WTC11 (cell line): ENCODE results near the gene DDX10. TPM values are rescaled to one million over a fixed set of nuclear protein-coding genes. Genes with fewer than 3 reads are reported as not detected.

Source experiments
- ATAC-seq: fragments of 200-7000 bp; cut with Tn5 transposase; 2 replicates; pipeline ENCODE4 v1.10.0; 2021; ENCODE audit warnings: mild to moderate bottlenecking, moderate library complexity
- CTCF ChIA-PET: fragments of 300-600 bp; sonication (Branson Sonifier 250); formaldehyde crosslinking; loops from one replicate; lab custom pipeline; 2021; ENCODE audit warnings: antibody characterized with exemption; lab: Charles Lee
- POLR2A ChIA-PET: fragments of 350-600 bp; sonication (Branson Sonifier 250); formaldehyde crosslinking; loops from one replicate; lab custom pipeline; 2021; ENCODE audit warnings: antibody characterized with exemption; lab: Charles Lee
- DNase-seq: peaks from one replicate; pipeline ENCODE4 v3.0.0; 2021; ENCODE audit warnings: low spot score
- H3K27ac Mint-ChIP-seq: 2 replicates; pipeline ENCODE4 v1.8.0; 2021; ENCODE audit warnings: mixed read lengths
- H3K27me3 Mint-ChIP-seq: 2 replicates; pipeline ENCODE4 v1.8.0; 2021; ENCODE audit warnings: low read depth, mild to moderate bottlenecking, moderate library complexity, mixed read lengths
- H3K36me3 Mint-ChIP-seq: 2 replicates; pipeline ENCODE4 v1.8.0; 2021; ENCODE audit warnings: mixed read lengths
- H3K4me1 Mint-ChIP-seq: 2 replicates; pipeline ENCODE4 v1.8.0; 2022; ENCODE audit warnings: mixed read lengths
- H3K4me3 Mint-ChIP-seq: 2 replicates; pipeline ENCODE4 v1.8.0; 2021; ENCODE audit warnings: mild to moderate bottlenecking, moderate library complexity, mixed read lengths
- H3K9me3 Mint-ChIP-seq: 2 replicates; pipeline ENCODE4 v1.8.0; 2021; ENCODE audit warnings: mixed read lengths
- CREB1 ChIP-seq: sonication (generic); formaldehyde crosslinking; IDR thresholded peaks from 2 replicates; pipeline ENCODE4 v1.8.0; 2023; ENCODE audit warnings: mild to moderate bottlenecking, missing genetic modification reagents
- EMX1 ChIP-seq: fragments of 250-450 bp; sonication (Bioruptor Pico); IDR thresholded peaks from 2 replicates; pipeline ENCODE4 v1.8.0; 2021; ENCODE audit warnings: mild to moderate bottlenecking
- ESRRA ChIP-seq: sonication (generic); formaldehyde crosslinking; IDR thresholded peaks from 2 replicates; pipeline ENCODE4 v1.8.1; 2022; ENCODE audit warnings: mild to moderate bottlenecking, missing genetic modification reagents, borderline replicate concordance
- GRHL2 ChIP-seq: fragments of 250-450 bp; sonication (Bioruptor Pico); IDR thresholded peaks from 2 replicates; pipeline ENCODE4 v1.8.0; 2022; ENCODE audit warnings: mild to moderate bottlenecking, moderate library complexity; ENCODE audit not compliant: insufficient replicate concordance, severe bottlenecking
- MYBL2 ChIP-seq: sonication (generic); formaldehyde crosslinking; IDR thresholded peaks from 2 replicates; pipeline ENCODE4 v1.8.1; 2023; ENCODE audit warnings: mild to moderate bottlenecking, moderate library complexity, missing genetic modification reagents
- NR1H2 ChIP-seq: sonication (generic); formaldehyde crosslinking; IDR thresholded peaks from 2 replicates; pipeline ENCODE4 v1.9.0; 2021; ENCODE audit warnings: mild to moderate bottlenecking, moderate library complexity, missing genetic modification reagents
- SP1 ChIP-seq: sonication (generic); formaldehyde crosslinking; conservative IDR thresholded peaks from 2 replicates; pipeline ENCODE4 v1.8.1; 2022; ENCODE audit warnings: missing genetic modification reagents
- ZNF138 ChIP-seq: sonication (generic); formaldehyde crosslinking; conservative IDR thresholded peaks from 2 replicates; pipeline ENCODE4 v1.8.1; 2022; ENCODE audit warnings: mild to moderate bottlenecking, moderate library complexity, missing genetic modification reagents
- total RNA-seq: library from RNA; stranded (reverse); gene quantifications from 3 replicates; pipeline ENCODE4 v1.2.3, GENCODE V29; 2021
- TF ChIP-seq, protein P1 (sequence below): sonication (generic); formaldehyde crosslinking; IDR thresholded peaks from 2 replicates; pipeline ENCODE4 v1.8.0; 2022; ENCODE audit warnings: mild to moderate bottlenecking, missing genetic modification reagents
- TF ChIP-seq, protein P2 (sequence below): sonication (generic); formaldehyde crosslinking; IDR thresholded peaks from 2 replicates; pipeline ENCODE4 v1.8.1; 2022; ENCODE audit warnings: missing genetic modification reagents, borderline replicate concordance
- TF ChIP-seq, protein P3 (sequence below): sonication (generic); formaldehyde crosslinking; IDR thresholded peaks from 2 replicates; pipeline ENCODE4 v1.8.1; 2023; ENCODE audit warnings: mild to moderate bottlenecking, missing genetic modification reagents
- TF ChIP-seq, protein P4 (sequence below): sonication (generic); formaldehyde crosslinking; IDR thresholded peaks from 2 replicates; pipeline ENCODE4 v1.8.1; 2023; ENCODE audit warnings: mild to moderate bottlenecking, missing genetic modification reagents, moderate library complexity
- TF ChIP-seq, protein P5 (sequence below): sonication (generic); formaldehyde crosslinking; IDR thresholded peaks from 2 replicates; pipeline ENCODE4 v1.8.0; 2022; ENCODE audit warnings: mild to moderate bottlenecking, missing genetic modification reagents
- TF ChIP-seq, protein P6 (sequence below): sonication (generic); formaldehyde crosslinking; IDR thresholded peaks from 2 replicates; pipeline ENCODE4 v1.8.0; 2023; ENCODE audit warnings: missing genetic modification reagents
- TF ChIP-seq, protein P7 (sequence below): fragments of 250-450 bp; sonication (Bioruptor Pico); conservative IDR thresholded peaks from 2 replicates; pipeline ENCODE4 v1.9.0; 2021; ENCODE audit warnings: mild to moderate bottlenecking
- TF ChIP-seq, protein P8 (sequence below): sonication (generic); formaldehyde crosslinking; IDR thresholded peaks from 2 replicates; pipeline ENCODE4 v1.8.0; 2022; ENCODE audit warnings: missing genetic modification reagents
- TF ChIP-seq, protein P9 (sequence below): sonication (generic); formaldehyde crosslinking; IDR thresholded peaks from 2 replicates; pipeline ENCODE4 v1.8.0; 2023; ENCODE audit warnings: missing genetic modification reagents, mild to moderate bottlenecking, borderline replicate concordance

DDX10 gene
- total RNA-seq, 1 experiment from 2014 or later = 56.8 TPM

DNA sequence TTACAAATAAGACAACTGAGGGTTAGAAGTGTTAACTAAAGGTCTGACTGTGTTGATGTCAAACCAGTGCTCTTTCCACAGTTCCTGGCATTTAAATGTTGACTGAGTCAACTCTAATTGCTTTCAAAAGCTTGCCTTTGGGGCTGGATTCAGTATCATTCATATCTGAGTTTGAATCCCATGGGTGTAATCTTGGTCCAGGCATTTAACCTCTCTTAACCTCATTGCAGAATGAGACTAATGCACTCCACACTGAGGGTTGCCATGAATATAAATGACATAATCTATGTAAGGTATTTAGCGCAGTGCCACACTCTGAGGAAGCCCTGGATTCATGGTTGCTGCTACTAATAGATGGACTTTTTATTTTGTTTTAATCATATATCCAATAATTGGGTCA, 274.3 kb downstream of the DDX10 start (continued):
- TF ChIP-seq, protein P1, sequence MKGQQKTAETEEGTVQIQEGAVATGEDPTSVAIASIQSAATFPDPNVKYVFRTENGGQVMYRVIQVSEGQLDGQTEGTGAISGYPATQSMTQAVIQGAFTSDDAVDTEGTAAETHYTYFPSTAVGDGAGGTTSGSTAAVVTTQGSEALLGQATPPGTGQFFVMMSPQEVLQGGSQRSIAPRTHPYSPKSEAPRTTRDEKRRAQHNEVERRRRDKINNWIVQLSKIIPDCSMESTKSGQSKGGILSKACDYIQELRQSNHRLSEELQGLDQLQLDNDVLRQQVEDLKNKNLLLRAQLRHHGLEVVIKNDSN (CRISPR knock-in tag) = no peak
- TF ChIP-seq GRHL2 (no peak), NR1H2 (CRISPR knock-in tag) (no peak)
- TF ChIP-seq, protein P2, sequence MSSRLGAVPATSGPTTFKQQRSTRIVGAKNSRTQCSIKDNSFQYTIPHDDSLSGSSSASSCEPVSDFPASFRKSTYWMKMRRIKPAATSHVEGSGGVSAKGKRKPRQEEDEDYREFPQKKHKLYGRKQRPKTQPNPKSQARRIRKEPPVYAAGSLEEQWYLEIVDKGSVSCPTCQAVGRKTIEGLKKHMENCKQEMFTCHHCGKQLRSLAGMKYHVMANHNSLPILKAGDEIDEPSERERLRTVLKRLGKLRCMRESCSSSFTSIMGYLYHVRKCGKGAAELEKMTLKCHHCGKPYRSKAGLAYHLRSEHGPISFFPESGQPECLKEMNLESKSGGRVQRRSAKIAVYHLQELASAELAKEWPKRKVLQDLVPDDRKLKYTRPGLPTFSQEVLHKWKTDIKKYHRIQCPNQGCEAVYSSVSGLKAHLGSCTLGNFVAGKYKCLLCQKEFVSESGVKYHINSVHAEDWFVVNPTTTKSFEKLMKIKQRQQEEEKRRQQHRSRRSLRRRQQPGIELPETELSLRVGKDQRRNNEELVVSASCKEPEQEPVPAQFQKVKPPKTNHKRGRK (CRISPR knock-in tag) = no peak
- TF ChIP-seq, protein P3, sequence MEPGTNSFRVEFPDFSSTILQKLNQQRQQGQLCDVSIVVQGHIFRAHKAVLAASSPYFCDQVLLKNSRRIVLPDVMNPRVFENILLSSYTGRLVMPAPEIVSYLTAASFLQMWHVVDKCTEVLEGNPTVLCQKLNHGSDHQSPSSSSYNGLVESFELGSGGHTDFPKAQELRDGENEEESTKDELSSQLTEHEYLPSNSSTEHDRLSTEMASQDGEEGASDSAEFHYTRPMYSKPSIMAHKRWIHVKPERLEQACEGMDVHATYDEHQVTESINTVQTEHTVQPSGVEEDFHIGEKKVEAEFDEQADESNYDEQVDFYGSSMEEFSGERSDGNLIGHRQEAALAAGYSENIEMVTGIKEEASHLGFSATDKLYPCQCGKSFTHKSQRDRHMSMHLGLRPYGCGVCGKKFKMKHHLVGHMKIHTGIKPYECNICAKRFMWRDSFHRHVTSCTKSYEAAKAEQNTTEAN (CRISPR knock-in tag) = no peak

DNA sequence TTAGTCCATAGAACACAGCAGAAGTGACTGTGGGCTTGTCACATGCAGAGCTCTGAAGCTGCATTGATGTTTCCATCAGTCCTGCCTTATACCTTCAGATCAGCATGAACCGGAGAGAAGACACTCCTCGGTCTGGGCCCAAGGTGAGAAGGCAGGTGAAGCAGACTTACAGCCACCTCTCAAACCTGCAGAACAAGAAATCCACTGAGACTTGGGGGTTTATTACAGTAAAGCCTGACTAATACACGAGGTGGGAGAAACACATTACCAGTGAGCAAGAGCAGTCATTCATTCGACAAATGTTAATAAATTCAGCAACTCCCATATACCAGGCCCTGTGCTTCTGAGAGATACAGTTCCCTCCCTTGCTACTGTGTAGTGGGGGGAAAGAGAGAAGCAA, 279.0 kb downstream of the DDX10 start:
- peaks cover 18% of the 10 kb centered on the region for H3K36me3 Mint-ChIP-seq
- ChIA-PET POLR2A (no interaction called here), CTCF (no interaction called here)
- DNase-seq (no peak), ATAC-seq (no peak)
- H3K4me3 Mint-ChIP-seq = no peak overlapping the region
- peaks cover 18% of the 10 kb centered on the region for H3K9me3 Mint-ChIP-seq
- peak overlapping the region; percentile 17; the same call in 1 of the 2 replicates for H3K27ac Mint-ChIP-seq
- H3K27me3 Mint-ChIP-seq = no peaks in the 10 kb centered on the region
- H3K4me1 Mint-ChIP-seq = peaks cover under 1% of the 10 kb centered on the region; the same call in 1 of the 2 replicates
- TF ChIP-seq, protein P4, sequence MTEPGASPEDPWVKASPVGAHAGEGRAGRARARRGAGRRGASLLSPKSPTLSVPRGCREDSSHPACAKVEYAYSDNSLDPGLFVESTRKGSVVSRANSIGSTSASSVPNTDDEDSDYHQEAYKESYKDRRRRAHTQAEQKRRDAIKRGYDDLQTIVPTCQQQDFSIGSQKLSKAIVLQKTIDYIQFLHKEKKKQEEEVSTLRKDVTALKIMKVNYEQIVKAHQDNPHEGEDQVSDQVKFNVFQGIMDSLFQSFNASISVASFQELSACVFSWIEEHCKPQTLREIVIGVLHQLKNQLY (CRISPR knock-in tag) = no peak
- no peak for TF ChIP-seq ESRRA (CRISPR knock-in tag)
- TF ChIP-seq, protein P5, sequence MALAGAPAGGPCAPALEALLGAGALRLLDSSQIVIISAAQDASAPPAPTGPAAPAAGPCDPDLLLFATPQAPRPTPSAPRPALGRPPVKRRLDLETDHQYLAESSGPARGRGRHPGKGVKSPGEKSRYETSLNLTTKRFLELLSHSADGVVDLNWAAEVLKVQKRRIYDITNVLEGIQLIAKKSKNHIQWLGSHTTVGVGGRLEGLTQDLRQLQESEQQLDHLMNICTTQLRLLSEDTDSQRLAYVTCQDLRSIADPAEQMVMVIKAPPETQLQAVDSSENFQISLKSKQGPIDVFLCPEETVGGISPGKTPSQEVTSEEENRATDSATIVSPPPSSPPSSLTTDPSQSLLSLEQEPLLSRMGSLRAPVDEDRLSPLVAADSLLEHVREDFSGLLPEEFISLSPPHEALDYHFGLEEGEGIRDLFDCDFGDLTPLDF = no peak
- TF ChIP-seq, protein P3 (CRISPR knock-in tag) = no peak
- TF ChIP-seq, protein P6, sequence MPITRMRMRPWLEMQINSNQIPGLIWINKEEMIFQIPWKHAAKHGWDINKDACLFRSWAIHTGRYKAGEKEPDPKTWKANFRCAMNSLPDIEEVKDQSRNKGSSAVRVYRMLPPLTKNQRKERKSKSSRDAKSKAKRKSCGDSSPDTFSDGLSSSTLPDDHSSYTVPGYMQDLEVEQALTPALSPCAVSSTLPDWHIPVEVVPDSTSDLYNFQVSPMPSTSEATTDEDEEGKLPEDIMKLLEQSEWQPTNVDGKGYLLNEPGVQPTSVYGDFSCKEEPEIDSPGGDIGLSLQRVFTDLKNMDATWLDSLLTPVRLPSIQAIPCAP = no peak
- TF ChIP-seq CREB1 (CRISPR knock-in tag) = no peak
- no peak for TF ChIP-seq EMX1 (CRISPR knock-in tag)
- TF ChIP-seq, protein P7, sequence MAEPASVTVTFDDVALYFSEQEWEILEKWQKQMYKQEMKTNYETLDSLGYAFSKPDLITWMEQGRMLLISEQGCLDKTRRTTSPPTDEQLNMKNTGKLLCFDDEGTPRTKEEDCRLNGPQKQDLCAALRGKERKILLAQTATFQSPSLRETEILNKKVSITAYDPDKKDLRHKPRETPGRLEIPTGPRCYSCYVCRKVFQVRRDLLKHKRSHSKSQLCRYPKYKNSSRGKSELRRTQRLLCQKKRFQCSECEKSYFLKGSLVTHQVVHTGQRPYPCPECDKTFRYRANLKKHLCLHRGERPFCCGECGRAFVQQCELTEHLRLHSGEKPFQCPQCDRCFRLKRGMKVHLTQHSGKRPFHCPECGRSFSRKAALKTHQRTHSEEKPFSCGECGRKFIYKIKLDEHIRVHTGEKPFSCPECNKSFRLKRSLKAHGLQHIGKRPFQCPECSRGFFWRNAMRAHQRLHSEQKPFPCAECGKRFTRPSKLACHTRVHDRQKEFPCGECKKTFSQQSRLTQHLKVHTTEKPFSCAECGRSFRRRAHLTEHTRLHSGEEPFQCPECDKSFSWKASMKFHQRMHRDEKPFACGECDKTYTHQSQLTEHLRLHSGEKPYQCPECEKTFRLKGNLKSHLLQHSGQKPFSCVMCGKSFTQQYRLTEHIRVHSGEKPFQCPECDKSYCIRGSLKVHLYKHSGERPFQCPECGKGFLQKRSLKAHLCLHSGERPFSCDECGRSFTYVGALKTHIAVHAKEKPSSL (CRISPR knock-in tag) = no peak
- TF ChIP-seq MYBL2 (CRISPR knock-in tag) = no peak
- TF ChIP-seq ZNF138 (CRISPR knock-in tag) = no peak
- TF ChIP-seq, protein P8, sequence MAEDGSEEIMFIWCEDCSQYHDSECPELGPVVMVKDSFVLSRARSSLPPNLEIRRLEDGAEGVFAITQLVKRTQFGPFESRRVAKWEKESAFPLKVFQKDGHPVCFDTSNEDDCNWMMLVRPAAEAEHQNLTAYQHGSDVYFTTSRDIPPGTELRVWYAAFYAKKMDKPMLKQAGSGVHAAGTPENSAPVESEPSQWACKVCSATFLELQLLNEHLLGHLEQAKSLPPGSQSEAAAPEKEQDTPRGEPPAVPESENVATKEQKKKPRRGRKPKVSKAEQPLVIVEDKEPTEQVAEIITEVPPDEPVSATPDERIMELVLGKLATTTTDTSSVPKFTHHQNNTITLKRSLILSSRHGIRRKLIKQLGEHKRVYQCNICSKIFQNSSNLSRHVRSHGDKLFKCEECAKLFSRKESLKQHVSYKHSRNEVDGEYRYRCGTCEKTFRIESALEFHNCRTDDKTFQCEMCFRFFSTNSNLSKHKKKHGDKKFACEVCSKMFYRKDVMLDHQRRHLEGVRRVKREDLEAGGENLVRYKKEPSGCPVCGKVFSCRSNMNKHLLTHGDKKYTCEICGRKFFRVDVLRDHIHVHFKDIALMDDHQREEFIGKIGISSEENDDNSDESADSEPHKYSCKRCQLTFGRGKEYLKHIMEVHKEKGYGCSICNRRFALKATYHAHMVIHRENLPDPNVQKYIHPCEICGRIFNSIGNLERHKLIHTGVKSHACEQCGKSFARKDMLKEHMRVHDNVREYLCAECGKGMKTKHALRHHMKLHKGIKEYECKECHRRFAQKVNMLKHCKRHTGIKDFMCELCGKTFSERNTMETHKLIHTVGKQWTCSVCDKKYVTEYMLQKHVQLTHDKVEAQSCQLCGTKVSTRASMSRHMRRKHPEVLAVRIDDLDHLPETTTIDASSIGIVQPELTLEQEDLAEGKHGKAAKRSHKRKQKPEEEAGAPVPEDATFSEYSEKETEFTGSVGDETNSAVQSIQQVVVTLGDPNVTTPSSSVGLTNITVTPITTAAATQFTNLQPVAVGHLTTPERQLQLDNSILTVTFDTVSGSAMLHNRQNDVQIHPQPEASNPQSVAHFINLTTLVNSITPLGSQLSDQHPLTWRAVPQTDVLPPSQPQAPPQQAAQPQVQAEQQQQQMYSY (CRISPR knock-in tag) = no peak
- no peak for TF ChIP-seq SP1 (CRISPR knock-in tag)
- TF ChIP-seq, protein P9, sequence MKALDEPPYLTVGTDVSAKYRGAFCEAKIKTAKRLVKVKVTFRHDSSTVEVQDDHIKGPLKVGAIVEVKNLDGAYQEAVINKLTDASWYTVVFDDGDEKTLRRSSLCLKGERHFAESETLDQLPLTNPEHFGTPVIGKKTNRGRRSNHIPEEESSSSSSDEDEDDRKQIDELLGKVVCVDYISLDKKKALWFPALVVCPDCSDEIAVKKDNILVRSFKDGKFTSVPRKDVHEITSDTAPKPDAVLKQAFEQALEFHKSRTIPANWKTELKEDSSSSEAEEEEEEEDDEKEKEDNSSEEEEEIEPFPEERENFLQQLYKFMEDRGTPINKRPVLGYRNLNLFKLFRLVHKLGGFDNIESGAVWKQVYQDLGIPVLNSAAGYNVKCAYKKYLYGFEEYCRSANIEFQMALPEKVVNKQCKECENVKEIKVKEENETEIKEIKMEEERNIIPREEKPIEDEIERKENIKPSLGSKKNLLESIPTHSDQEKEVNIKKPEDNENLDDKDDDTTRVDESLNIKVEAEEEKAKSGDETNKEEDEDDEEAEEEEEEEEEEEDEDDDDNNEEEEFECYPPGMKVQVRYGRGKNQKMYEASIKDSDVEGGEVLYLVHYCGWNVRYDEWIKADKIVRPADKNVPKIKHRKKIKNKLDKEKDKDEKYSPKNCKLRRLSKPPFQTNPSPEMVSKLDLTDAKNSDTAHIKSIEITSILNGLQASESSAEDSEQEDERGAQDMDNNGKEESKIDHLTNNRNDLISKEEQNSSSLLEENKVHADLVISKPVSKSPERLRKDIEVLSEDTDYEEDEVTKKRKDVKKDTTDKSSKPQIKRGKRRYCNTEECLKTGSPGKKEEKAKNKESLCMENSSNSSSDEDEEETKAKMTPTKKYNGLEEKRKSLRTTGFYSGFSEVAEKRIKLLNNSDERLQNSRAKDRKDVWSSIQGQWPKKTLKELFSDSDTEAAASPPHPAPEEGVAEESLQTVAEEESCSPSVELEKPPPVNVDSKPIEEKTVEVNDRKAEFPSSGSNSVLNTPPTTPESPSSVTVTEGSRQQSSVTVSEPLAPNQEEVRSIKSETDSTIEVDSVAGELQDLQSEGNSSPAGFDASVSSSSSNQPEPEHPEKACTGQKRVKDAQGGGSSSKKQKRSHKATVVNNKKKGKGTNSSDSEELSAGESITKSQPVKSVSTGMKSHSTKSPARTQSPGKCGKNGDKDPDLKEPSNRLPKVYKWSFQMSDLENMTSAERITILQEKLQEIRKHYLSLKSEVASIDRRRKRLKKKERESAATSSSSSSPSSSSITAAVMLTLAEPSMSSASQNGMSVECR (CRISPR knock-in tag) = no peak
